A549 (cell line): Measurements from ENCODE around the gene LRRC41. TPM values are rescaled to one million over a fixed set of nuclear protein-coding genes. Genes with fewer than 3 reads are reported as not detected.
A peak's percentile ranks its signal among the peaks of the same experiment; 100 is the strongest.

Experiments used
- ATAC-seq, 2 experiments: fragments of 200-7000 bp in 1 of 2; fragments of >200 bp in 1 of 2; cut with Nextera tagmentation in 1 of 2; cut with Tn5 transposase in 1 of 2; 3 replicates each; pipeline versions ENCODE4 v1.8.0 to v1.9.1; 2018 to 2020; ENCODE audit warnings: mild to moderate bottlenecking in 1 of 2, moderate library complexity in 1 of 2
- CTCF ChIA-PET: fragments of 300-600 bp; sonication (Branson Sonifier 250); formaldehyde crosslinking; extraction: SDS; loops from one replicate; lab custom pipeline; 2021; ENCODE audit warnings: antibody characterized with exemption, inconsistent platforms; lab: Yijun Ruan, JAX
- POLR2A ChIA-PET: fragments of 350-600 bp; formaldehyde crosslinking; extraction: SDS; loops from one replicate; lab custom pipeline; 2021; ENCODE audit warnings: antibody characterized with exemption, inconsistent platforms; lab: Yijun Ruan, JAX
- DNase-seq, 2 experiments: peaks; one replicate each; pipeline versions ENCODE4 v3.0.0 to v3.0.0-alpha.2; 2011 to 2016; ENCODE audit warnings: low read depth in 1 of 2, low spot score in 1 of 2
- FAIRE-seq: peaks from 2 replicates; lab custom pipeline; 2011; peaks lifted over from hg19 to GRCh38; lab: Jason Lieb, UNC
- H3K27ac ChIP-seq, 2 experiments: fragments of >200 bp; sonication (Bioruptor Twin); formaldehyde crosslinking; 3 replicates each; pipeline ENCODE4 v1.5.1; 2016 to 2017
- H3K4me1 ChIP-seq: fragments of >200 bp; sonication (Bioruptor Twin); formaldehyde crosslinking; 3 replicates; pipeline ENCODE4 v1.6.1; 2016
- H3K4me2 ChIP-seq: fragments of >200 bp; sonication (Bioruptor Twin); formaldehyde crosslinking; 3 replicates; pipeline ENCODE4 v1.6.1; 2016
- H3K4me3 ChIP-seq: fragments of >200 bp; sonication (Bioruptor Twin); formaldehyde crosslinking; 3 replicates; pipeline ENCODE4 v1.5.1; 2016
- H3K9me3 ChIP-seq: fragments of >200 bp; sonication (Bioruptor Twin); formaldehyde crosslinking; 3 replicates; pipeline ENCODE4 v1.6.1; 2016
- BCL3 ChIP-seq: fragments of >200 bp; sonication (Bioruptor Twin); formaldehyde crosslinking; IDR thresholded peaks from 3 replicates; pipeline ENCODE4 v1.6.1; 2016
- BHLHE40 ChIP-seq: IDR thresholded peaks from 2 replicates; pipeline ENCODE4 v1.6.1; 2012; ENCODE audit warnings: low read depth, low read length, inconsistent platforms
- CBX2 ChIP-seq: fragments of 200-600 bp; sonication (generic); IDR thresholded peaks from 2 replicates; pipeline ENCODE4 v1.6.1; 2016; ENCODE audit warnings: low read depth, mild to moderate bottlenecking, borderline replicate concordance
- CHD4 ChIP-seq: fragments of 200-600 bp; sonication (generic); IDR thresholded peaks from 2 replicates; pipeline ENCODE4 v1.6.1; 2016; ENCODE audit warnings: antibody characterized with exemption, mild to moderate bottlenecking, borderline replicate concordance
- CTCF ChIP-seq: fragments of >200 bp; sonication (Bioruptor Twin); formaldehyde crosslinking; IDR thresholded peaks from 3 replicates; pipeline ENCODE4 v1.5.1; 2016
- E2F6 ChIP-seq: IDR thresholded peaks from 2 replicates; pipeline ENCODE4 v1.6.1; 2012; ENCODE audit warnings: low read depth, borderline replicate concordance
- EHMT2 ChIP-seq: fragments of 200-600 bp; sonication (generic); IDR thresholded peaks from 2 replicates; pipeline ENCODE4 v1.6.1; 2016; ENCODE audit warnings: antibody characterized with exemption, low read depth, mild to moderate bottlenecking, moderate library complexity
- ELK1 ChIP-seq: fragments of 150-350 bp; IDR thresholded peaks from 2 replicates; pipeline ENCODE4 v1.6.1; 2014; ENCODE audit warnings: low read depth, mild to moderate bottlenecking, low read length
- ESRRA ChIP-seq: fragments of 150-350 bp; IDR thresholded peaks from 2 replicates; pipeline ENCODE4 v1.6.1; 2014; ENCODE audit warnings: mild to moderate bottlenecking, low read length, borderline replicate concordance
- FOXS1 ChIP-seq: fragments of 250-450 bp; sonication (Bioruptor Pico); IDR thresholded peaks from 2 replicates; pipeline ENCODE4 v1.5.0; 2020; ENCODE audit warnings: mild to moderate bottlenecking, moderate library complexity
- HDAC2 ChIP-seq: fragments of 200-600 bp; sonication (generic); IDR thresholded peaks from 2 replicates; pipeline ENCODE4 v1.6.1; 2016
- HOXB13 ChIP-seq: fragments of 250-450 bp; sonication (Bioruptor Pico); IDR thresholded peaks from 2 replicates; pipeline ENCODE4 v1.5.0; 2020; ENCODE audit warnings: low read depth, mild to moderate bottlenecking, moderate library complexity
- HOXB5 ChIP-seq: fragments of 250-450 bp; sonication (Bioruptor Pico); IDR thresholded peaks from 2 replicates; pipeline ENCODE4 v1.5.0; 2020; ENCODE audit warnings: mild to moderate bottlenecking, moderate library complexity
- JUNB ChIP-seq: fragments of >200 bp; sonication (Bioruptor Twin); formaldehyde crosslinking; IDR thresholded peaks from 2 replicates; pipeline ENCODE4 v1.6.1; 2016
- MAX ChIP-seq: IDR thresholded peaks from 2 replicates; pipeline ENCODE4 v1.6.1; 2012
- MAZ ChIP-seq: fragments of 150-350 bp; IDR thresholded peaks from 2 replicates; pipeline ENCODE4 v1.6.1; 2014; ENCODE audit warnings: antibody characterized with exemption, low read depth, low read length, borderline replicate concordance
- NFE2L2 ChIP-seq: fragments of 150-350 bp; conservative IDR thresholded peaks from 2 replicates; pipeline ENCODE4 v1.6.1; 2014; ENCODE audit warnings: low read length
- PHF8 ChIP-seq: fragments of 200-600 bp; sonication (generic); IDR thresholded peaks from 2 replicates; pipeline ENCODE4 v1.6.1; 2016; ENCODE audit warnings: low read depth, mild to moderate bottlenecking, antibody characterized with exemption, moderate library complexity, borderline replicate concordance
- REST ChIP-seq: fragments of 200-600 bp; sonication (generic); IDR thresholded peaks from 2 replicates; pipeline ENCODE4 v1.6.1; 2016; ENCODE audit warnings: antibody characterized with exemption, mild to moderate bottlenecking, moderate library complexity
- SMC3 ChIP-seq: fragments of >200 bp; sonication (Bioruptor Twin); formaldehyde crosslinking; IDR thresholded peaks from 3 replicates; pipeline ENCODE4 v1.6.1; 2018; ENCODE audit warnings: inconsistent platforms
- TFCP2L1 ChIP-seq: fragments of 250-450 bp; sonication (Bioruptor Pico); IDR thresholded peaks from 2 replicates; pipeline ENCODE4 v1.5.0; 2021; ENCODE audit warnings: mild to moderate bottlenecking
- ZC3H11A ChIP-seq: fragments of 450-650 bp; IDR thresholded peaks from 2 replicates; pipeline ENCODE4 v1.6.1; 2014; ENCODE audit warnings: antibody characterized with exemption, mild to moderate bottlenecking
- WGBS: methylation state at CpG from one replicate; pipeline ENCODE4 v1.1.6; 2017; ENCODE audit errors: missing lambda C conversion rate; 5-methylcytosine and 5-hydroxymethylcytosine counted together
- polyA plus RNA-seq, 4 experiments: library from polyadenylated mRNA; depleted of rRNA in 3 of 4; stranded (reverse); fragments of >200 nt; fragmentation: RNase III in 1 of 4; extraction: RNeasy Plus Mini Kit Qiagen cat#74134 plus additional on column Dnase treatment in 1 of 4; gene quantifications; 2 replicates in 3 of 4; 3 replicates in 1 of 4; pipeline ENCODE4 v1.2.3, GENCODE V29; 2011 to 2017

Gene LRRC41
- polyA plus RNA-seq, 2 of the 4 experiments (the other 2 are of a cell fraction) = 28.6 to 33.4 TPM

GRCh38 chr1:46303872-46304326, 483 bp upstream of the LRRC41 start (continued):
- no peak for TF ChIP-seq MAX
- no peak for TF ChIP-seq EHMT2
- no peak for TF ChIP-seq HOXB13
- TF ChIP-seq BHLHE40 = no peak
- no peak for TF ChIP-seq CTCF

GRCh38 chr1:46302641-46303037, 777 bp downstream of the LRRC41 start:
- CTCF ChIA-PET = interaction anchor here (0.7 to 2.6 kb wide), 3 partner anchors 9 to 46 kb away, joined by 3 to 17 read pairs (median 5); no protein-coding TSS in a partner anchor
- DNase-seq (peak in 1 of 2 experiments; percentile 36), ATAC-seq (peak; percentile 23 to 44; a peak in 5 of 6 replicates), FAIRE-seq (no peak)
- peak; percentile 95; the same call in 1 of the 2 replicates for TF ChIP-seq PHF8
- no peak for TF ChIP-seq MAZ
- TF ChIP-seq HOXB13 = no peak
- Histone ChIP-seq H3K4me1 (peaks cover 27% of the 10 kb centered on the region; the same call in 2 of the 3 replicates), H3K4me3 (peak overlapping the region; percentile 84), H3K4me2 (peak overlapping the region; percentile 90), H3K9me3 (no peaks in the 10 kb centered on the region), H3K27ac (peak overlapping the region; percentile 98 to 99)
- 10% methylated on average over 2 of the region's 32 CpGs for WGBS
- POLR2A ChIA-PET = interaction anchor here (1.2 to 1.9 kb wide), 3 partner anchors 38 to 56 kb away, joined by 3 to 14 read pairs (median 10); partner anchors contain the start of genes NSUN4 and RAD54L

- Histone ChIP-seq H3K4me3 (peak overlapping the region; percentile 84), H3K27ac (peak overlapping the region; percentile 98 to 99), H3K4me2 (peak overlapping the region; percentile 90), H3K9me3 (no peaks in the 10 kb centered on the region), H3K4me1 (peaks cover 21% of the 10 kb centered on the region; the same call in 2 of the 3 replicates)
- CTCF ChIA-PET = interaction anchor here (2.6 kb wide), 1 partner anchor 46 kb away, joined by 17 read pairs; no protein-coding TSS in a partner anchor
- WGBS = under 1% methylated on average over 15 of the region's 79 CpGs
- DNase-seq = peak in 1 of 2 experiments; percentile 44
- FAIRE-seq = no peak
- POLR2A ChIA-PET = no interaction called here
- ATAC-seq = peak; percentile 37 to 41; a peak in 5 of 6 replicates
- TF ChIP-seq TFCP2L1 (CRISPR knock-in tag) (0 out of 2 replicates have a peak, but pooled peaks have one; percentile 38), PHF8 (0 out of 2 replicates have a peak, but pooled peaks have one; percentile 23), FOXS1 (CRISPR knock-in tag) (no peak), ZC3H11A (no peak), CBX2 (no peak), BCL3 (no peak), REST (no peak), SMC3 (no peak), ELK1 (no peak), HDAC2 (no peak), JUNB (no peak), CHD4 (no peak), MAX (peak; percentile 3; the same call in 1 of the 2 replicates), HOXB5 (CRISPR knock-in tag) (no peak), BHLHE40 (no peak), ESRRA (no peak), E2F6 (0 out of 2 replicates have a peak, but pooled peaks have one; percentile 16), NFE2L2 (no peak)
Measured at GRCh38 chr1:46301808-46302640, 1.4 kb downstream of the LRRC41 start.
